ENCODE measurements around the gene RABGGTB. TPM values are rescaled to one million over a fixed set of nuclear protein-coding genes. Genes with fewer than 3 reads are reported as not detected.

RABGGTB gene
- total RNA-seq, 1 experiment from 2014 or later: 162 TPM

GRCh38 chr1:75770761-75771160 is 15.3 kb upstream of the RABGGTB start:
- Histone ChIP-seq H2AFZ (ENCODE audit: low read length) (no peak overlapping the region), H3K27ac (ENCODE audit: insufficient read length, low read depth, low read length) (no peak overlapping the region), H3K9me3 (ENCODE audit: control insufficient read depth, low read depth, low read length) (no peaks in the 10 kb centered on the region), H3T11ph (ENCODE audit: low read length) (no peak overlapping the region), H3K27me3 (ENCODE audit: insufficient read depth, low read length) (no peaks in the 10 kb centered on the region), H4K20me1 (ENCODE audit: control insufficient read depth, insufficient read depth, insufficient read length) (no peaks in the 10 kb centered on the region), H3K4ac (ENCODE audit: low read depth, low read length) (no peak overlapping the region), H4K91ac (ENCODE audit: insufficient read length, low read depth, low read length) (no peak overlapping the region), H3K4me1 (ENCODE audit: insufficient read depth, low read length) (no peaks in the 10 kb centered on the region), H3K23me2 (ENCODE audit: insufficient read length, low read depth, low read length, poor library complexity, severe bottlenecking) (no peaks in the 10 kb centered on the region), H3K56ac (ENCODE audit: insufficient read length, low read depth, low read length) (no peak overlapping the region), H3K4me2 (ENCODE audit: insufficient read depth, insufficient read length, low read length) (no peak overlapping the region), H2BK20ac (ENCODE audit: low read depth, low read length, poor library complexity, severe bottlenecking) (no peak overlapping the region), H3K23ac (ENCODE audit: insufficient read length, low read depth, low read length) (no peak overlapping the region), H3K14ac (ENCODE audit: insufficient read depth, low read length) (no peak overlapping the region), H2BK12ac (ENCODE audit: insufficient read length, low read depth, low read length) (no peak overlapping the region), H2BK120ac (ENCODE audit: low read depth, low read length, poor library complexity, severe bottlenecking) (no peak overlapping the region), H4K8ac (replicated peaks; ENCODE audit: insufficient read length, low read depth, low read length) (no peak overlapping the region), H4K5ac (ENCODE audit: insufficient read length, low read depth, low read length) (no peak overlapping the region), H3K79me1 (ENCODE audit: insufficient read depth, low read depth, low read length, poor library complexity, severe bottlenecking) (no peaks in the 10 kb centered on the region), H3K9ac (ENCODE audit: extremely low read depth, insufficient read length, low read length) (no peak overlapping the region), H2BK15ac (ENCODE audit: low read depth, low read length) (no peak overlapping the region), H3K18ac (ENCODE audit: insufficient read length, low read depth, low read length) (no peak overlapping the region), H3K79me2 (ENCODE audit: insufficient read depth, low read length) (no peaks in the 10 kb centered on the region), H2BK5ac (ENCODE audit: insufficient read length, low read length) (no peak overlapping the region), H2AK5ac (ENCODE audit: insufficient read length, low read length) (no peak overlapping the region)
- Mint-ChIP-seq H3K27ac (peak overlapping the region in 1 of 3 experiments; percentile 71; a peak in 2 of 7 replicates), H3K4me3 (no peak overlapping the region), H3K27me3 (ENCODE audit: low read depth) (no peaks in the 10 kb centered on the region), H3K9me3 (peaks cover 0 to 3% of the 10 kb centered on the region in 2 experiments; a peak in 1 of 5 replicates), H3K36me3 (ENCODE audit: insufficient read depth in 1 of 3, low read depth in 3 of 3) (peaks cover 0 to 4% (median 0%) of the 10 kb centered on the region in 3 experiments; a peak in 1 of 7 replicates), H3K4me1 (peaks cover 16 to 18% of the 10 kb centered on the region in 2 experiments)
- TF ChIP-seq CTCF (conservative IDR thresholded peaks at IDR 0.05): no peak
- DNase-seq: no peak
- WGBS (ENCODE audit: extremely low coverage, insufficient read length, low lambda C conversion rate): no CpG with 5 or more reads among the region's 1 CpG
